ENCODE data around the gene R3HCC1L.

GRCh38 chr10:98224509-98224908 lies 90.1 kb downstream of the R3HCC1L start:
- no peak for TF ChIP-seq ZNF670 (tag by site-specific recombination; IDR thresholded peaks at IDR 0.05; ENCODE audit: low read depth)
- TF ChIP-seq ZBTB48 (tag by site-specific recombination; IDR thresholded peaks at IDR 0.05), result no peak
- no peak for TF ChIP-seq ZNF112 (tag by site-specific recombination; IDR thresholded peaks at IDR 0.05)
- TF ChIP-seq, protein P1, sequence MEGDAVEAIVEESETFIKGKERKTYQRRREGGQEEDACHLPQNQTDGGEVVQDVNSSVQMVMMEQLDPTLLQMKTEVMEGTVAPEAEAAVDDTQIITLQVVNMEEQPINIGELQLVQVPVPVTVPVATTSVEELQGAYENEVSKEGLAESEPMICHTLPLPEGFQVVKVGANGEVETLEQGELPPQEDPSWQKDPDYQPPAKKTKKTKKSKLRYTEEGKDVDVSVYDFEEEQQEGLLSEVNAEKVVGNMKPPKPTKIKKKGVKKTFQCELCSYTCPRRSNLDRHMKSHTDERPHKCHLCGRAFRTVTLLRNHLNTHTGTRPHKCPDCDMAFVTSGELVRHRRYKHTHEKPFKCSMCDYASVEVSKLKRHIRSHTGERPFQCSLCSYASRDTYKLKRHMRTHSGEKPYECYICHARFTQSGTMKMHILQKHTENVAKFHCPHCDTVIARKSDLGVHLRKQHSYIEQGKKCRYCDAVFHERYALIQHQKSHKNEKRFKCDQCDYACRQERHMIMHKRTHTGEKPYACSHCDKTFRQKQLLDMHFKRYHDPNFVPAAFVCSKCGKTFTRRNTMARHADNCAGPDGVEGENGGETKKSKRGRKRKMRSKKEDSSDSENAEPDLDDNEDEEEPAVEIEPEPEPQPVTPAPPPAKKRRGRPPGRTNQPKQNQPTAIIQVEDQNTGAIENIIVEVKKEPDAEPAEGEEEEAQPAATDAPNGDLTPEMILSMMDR (tag by site-specific recombination; IDR thresholded peaks at IDR 0.05), result no peak
- no peak for TF ChIP-seq KLF7 (tag by site-specific recombination; IDR thresholded peaks at IDR 0.05; ENCODE audit: borderline replicate concordance)
- no peak for TF ChIP-seq ZBTB17 (tag by site-specific recombination; IDR thresholded peaks at IDR 0.05)
- TF ChIP-seq ZNF704 (tag by site-specific recombination; IDR thresholded peaks at IDR 0.05), result no peak
- TF ChIP-seq, protein P2, sequence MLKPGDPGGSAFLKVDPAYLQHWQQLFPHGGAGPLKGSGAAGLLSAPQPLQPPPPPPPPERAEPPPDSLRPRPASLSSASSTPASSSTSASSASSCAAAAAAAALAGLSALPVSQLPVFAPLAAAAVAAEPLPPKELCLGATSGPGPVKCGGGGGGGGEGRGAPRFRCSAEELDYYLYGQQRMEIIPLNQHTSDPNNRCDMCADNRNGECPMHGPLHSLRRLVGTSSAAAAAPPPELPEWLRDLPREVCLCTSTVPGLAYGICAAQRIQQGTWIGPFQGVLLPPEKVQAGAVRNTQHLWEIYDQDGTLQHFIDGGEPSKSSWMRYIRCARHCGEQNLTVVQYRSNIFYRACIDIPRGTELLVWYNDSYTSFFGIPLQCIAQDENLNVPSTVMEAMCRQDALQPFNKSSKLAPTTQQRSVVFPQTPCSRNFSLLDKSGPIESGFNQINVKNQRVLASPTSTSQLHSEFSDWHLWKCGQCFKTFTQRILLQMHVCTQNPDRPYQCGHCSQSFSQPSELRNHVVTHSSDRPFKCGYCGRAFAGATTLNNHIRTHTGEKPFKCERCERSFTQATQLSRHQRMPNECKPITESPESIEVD (tag by site-specific recombination; IDR thresholded peaks at IDR 0.05), result no peak

Data from HEK293 (cell line).